Stimulated activated CD8-positive, alpha-beta memory T cell treated with anti-CD3 and anti-CD28 coated beads, Interleukin-7, amount 100 ng/mL, for 1 hour (primary cell): Measurements from ENCODE around the gene HOXB3.

ENCODE experiments used
- DNase-seq, 2 donors: peaks; one replicate each; pipeline ENCODE4 v3.0.0-alpha.2; 2020; ENCODE audit warnings: low read depth in 2 of 2

Gene HOXB3

DNA sequence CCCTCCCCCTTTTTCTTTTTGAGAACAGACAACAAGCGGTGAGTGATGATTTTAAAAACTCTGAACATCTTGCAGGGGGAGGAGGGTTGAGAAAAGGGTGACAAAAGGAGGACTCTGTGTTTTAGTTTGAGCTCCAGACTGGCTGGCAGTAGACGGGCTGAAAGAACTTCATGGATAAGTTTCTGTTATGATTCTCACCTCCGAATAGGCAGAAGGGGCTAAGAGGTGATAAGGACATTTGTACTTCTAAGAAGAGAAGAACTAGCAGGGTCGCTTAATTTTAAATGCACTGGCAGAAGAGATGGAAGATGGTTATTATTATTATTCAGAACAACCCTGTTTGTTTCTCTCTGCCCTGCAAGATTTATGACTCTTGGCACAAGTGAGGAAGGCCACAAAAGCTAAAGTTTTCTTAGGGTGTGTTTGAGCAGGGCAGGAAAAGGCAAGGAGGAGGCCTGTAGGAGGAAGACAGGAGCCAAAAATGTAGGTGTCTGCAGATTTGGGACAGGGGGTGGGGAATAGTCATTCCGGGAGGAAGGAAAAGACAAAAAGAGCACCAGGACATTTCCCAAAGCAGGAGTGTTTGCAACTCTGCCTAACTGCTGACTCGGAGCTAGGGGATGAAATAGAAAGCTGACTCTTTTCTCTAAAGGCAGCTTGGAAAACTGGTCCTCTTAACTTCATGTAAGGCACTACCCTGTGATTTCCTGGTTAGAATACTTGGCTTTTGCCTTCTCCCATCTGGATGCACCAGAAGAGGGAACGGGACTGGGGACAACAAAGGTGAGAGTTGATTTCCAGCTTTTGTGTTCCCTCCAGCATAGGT is 33.3 kb downstream of the HOXB3 start:
- DNase-seq, result no peak

DNA sequence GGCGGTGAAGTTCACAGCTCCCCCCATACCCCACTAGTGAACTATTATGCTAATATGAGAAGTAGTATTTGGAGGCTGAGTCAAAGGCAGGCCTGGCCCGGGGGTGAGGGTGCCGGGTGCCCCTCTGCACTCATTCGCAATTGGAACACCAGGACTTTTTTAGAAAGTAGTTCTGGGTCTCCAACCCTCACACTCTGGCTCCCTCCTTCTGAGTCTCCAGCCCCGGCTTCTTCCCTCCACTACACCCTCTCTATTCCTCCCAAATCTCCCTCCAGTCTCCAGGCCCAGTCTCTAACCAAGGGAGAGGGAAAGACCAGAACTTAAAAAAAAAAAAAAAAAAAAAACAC is 33.8 kb downstream of the HOXB3 start:
- DNase-seq, result no peak

DNA sequence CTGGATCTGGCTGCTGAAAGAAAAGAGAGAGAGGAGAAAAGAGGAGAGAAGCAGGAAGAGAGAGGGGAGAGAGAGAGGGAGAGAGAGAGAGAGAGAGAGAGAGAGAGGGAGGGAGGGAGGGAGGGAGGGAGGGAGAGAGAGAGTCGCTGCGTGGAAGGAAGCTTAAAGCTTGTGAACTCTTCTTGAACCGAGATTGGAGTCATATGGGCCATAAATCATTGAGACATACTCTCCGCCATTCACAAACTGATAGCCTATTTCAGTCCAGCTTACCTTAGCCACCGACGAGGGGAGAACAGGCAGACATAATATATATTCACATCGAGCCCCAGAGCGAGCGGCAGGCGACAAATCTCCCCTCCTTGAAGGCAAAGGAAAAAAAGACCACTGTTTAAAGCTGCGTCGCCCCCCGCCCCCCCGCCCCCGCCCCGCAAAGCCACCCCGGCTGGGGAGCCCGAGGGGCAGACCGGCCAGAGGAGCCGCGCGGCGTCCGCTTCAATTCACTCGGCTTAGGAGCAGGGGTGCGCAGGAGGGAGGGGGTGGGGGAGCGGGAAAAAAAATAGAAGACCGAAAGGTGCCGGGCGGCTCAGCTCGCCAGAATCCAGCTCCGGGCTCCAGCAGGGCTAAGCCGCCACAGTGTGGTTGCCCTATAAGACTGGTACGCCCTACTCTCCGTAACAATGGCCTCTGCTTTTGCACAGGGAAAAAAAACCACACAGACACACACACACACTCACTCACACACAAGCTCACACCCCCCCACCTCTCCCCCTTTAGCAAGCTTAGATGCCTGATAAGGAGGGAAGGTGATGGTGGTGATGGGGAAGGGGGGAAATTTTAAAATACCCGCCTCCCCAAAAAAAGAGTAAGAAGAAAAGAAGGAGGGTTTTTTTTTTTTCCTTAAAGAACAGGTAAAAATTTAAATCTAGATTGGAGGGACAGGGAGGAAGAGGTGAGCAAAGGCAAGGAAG is 34.5 kb downstream of the HOXB3 start:
- no peak for DNase-seq

DNA sequence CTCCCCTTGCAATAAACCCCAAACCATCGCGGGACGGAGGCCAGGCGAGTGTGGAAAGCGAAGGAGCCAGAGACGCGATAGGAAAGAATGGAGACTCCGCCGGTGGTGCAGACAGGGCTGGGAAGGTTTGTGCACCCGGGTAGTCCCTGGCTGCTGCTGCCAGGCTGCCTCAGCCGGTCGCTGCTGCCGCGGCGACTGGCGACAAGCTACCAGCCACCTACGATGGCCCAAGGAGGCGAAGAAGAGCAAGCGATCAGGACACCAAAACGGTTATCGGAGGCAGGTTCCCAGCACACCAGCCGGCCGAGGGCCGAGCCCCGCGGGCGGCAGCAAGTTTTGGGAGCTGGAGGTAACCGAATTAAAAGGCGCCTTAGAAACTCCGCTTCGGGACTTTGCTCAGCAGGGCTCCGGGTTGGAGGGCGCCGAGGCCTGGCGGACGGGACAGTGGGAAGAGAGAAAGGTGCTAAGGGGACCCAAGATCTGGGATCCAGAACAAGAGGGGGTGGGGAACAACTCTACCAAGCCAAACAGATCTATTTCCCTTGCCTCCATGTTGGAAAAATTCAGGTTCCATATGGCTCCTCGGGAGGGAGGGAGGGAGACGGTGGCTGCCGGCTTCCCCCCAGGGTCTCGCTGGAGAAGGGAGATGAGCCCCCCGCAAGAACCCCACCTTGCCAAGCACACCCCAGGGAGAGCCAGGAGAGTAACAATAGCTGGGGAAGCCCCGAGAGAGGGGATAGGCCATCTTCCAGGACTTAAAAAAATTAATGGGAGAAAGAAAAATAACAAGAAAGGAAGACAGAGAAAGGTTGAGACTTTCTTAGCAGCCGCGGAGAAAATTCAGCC is 35.4 kb downstream of the HOXB3 start:
- no peak for DNase-seq

DNA sequence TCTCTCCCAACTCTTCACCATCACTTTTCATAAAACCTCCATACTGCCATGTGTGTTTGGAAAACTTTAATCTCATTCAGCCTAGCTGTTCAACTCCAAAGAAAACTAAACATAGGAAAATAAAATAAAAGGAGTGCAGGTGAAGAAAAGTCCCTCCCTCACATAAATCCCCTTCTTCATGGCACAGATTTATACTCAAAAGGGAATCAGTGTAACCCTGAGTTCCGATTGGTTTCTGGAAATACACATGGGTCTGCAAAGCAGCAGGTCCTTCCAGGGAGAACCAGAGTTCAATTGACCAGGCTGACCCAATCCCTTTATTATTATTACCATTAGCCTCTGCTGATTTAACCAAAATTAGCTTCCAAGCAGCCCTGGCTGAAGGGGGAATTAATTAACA is 36.2 kb downstream of the HOXB3 start:
- no peak for DNase-seq

DNA sequence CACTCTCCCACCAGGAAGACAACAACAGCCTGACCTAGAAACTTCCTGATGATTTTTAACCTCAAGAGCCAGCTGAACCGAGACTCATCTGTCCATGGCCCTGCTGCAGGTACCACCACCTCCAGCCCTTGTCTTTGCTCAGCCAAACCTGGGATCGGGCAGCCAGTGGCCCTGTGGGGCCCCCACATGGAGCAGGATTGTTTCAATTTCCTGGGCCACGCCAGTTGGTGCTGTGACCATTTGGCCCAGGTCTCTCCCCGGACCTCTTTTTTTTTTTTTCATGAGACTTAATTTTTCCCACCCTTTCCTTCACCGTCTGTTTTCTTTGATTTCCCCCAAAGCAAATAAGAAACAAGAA is 36.9 kb downstream of the HOXB3 start:
- DNase-seq, result no peak

DNA sequence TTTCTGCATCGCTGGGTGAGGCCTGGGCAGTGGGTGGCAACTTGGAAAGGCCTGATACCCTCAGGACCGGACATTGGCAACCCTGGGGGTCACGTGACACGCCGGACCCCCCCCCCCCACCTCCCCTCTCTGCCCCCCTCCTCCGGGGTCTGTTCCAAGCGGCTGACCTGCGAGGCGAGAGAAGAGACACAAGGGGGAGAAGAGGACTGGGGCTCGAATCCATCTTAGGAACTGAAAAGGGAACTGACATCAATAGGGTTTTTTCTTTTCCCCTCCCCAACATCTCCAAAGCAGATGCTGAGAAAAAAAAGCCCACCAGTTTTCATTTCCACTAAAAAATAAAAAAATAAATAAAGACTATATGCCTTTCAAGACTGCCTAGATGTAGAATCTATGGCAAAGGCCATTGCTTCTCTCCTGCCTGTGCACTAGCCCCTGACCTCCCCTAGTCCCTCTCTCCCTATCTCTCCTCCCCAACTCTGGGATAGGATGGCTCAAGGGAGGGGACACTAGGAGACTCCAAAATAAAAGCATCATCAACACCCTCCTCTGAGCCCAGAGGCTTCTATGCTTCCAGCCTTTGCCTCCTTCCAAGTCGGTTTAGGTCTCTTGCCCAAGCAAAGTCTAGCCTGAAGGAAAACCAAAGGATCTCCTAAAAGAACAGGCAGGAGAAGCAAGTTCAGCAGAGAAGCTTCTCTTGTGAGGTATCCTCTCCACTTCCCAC is 37.4 kb downstream of the HOXB3 start:
- DNase-seq, result no peak

DNA sequence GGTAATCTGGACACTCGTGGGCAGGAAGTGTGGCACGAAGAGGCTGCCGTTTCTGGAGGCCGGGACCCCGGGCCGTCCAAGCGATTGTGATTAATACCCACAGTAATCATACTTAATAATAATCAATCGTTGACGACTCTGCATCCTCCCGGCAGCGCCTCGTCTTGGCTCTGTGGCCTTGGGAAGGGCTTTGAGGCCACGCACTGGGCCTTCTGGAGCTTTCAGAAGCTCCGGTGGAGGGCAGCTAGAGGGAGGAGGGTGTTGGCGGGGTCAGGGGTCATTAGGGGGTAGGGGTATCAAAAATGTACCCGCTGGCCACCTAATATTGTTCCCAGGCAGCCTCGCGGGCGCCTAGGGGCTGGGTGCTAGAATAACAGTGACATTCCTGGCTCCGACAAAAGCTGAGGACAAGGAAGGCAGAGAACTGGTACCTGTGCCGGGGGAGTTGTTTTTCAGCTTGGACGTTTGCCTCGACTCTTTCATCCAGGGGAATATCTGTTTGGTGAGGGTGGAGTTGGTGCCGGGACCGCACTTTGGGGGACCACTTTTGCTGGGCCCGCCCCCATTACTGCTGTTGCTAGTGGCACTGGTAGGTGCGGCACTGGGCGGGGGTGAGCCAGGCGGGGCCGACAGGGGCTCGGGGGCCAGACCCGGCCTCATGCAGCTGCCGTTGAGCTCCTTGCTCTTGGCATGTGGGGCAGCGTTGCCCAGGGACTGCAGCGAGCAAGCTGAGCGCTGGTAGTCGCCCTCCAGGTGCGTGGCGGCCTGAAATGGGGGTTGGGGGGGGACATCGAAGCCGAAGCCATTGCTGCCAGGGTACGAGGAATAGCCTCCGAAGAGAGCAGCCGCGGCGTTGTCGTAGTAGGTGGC is 38.2 kb downstream of the HOXB3 start:
- DNase-seq, result no peak

DNA sequence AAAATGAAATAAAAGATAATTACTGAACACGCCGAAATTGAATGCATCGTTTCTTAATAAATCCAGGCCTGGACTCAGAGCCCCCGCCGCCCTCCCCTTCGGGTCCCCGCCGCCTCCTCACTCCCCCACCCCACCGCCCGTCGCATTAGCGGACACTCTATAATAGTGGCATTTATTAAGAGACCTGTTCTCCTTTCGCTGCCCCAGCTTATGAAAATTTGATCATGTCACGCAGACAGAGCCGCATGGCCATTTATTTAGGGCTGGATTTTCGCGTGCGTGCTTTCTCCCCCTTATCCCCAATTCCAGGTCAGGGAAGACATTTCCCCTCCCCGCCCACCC is 38.9 kb downstream of the HOXB3 start:
- no peak for DNase-seq

DNA sequence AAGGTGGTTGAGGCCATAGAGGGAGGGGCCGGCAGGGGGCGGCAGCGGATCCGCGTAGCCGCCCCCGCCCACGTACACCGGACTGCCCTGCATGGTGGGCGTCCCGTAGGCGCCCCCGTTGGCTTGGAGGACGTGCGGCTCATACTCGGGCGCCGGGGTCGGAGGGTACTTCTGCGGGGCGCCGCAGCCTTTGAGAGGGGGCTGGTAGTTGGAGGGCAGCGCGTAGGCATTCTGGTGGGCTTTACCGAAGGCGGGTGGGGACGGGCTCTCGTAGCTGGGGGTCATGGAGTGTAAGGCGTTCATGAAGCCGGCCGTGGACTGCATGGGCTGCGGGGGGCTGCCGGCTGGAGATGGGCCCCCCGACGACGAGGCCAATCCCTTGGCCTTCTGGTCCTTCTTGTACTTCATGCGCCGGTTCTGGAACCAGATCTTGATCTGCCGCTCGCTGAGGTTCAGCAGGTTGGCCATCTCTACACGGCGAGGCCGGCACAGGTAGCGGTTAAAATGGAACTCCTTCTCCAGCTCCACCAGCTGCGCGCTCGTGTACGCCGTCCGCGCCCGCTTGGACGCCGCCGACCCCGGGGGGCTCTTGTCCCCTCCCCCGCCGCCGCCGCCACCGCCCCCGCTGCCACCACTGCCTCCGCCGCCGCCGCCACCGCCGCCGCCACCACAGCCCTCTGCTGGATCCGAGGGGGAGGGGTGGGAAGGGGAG is 39.4 kb downstream of the HOXB3 start:
- no peak for DNase-seq

DNA sequence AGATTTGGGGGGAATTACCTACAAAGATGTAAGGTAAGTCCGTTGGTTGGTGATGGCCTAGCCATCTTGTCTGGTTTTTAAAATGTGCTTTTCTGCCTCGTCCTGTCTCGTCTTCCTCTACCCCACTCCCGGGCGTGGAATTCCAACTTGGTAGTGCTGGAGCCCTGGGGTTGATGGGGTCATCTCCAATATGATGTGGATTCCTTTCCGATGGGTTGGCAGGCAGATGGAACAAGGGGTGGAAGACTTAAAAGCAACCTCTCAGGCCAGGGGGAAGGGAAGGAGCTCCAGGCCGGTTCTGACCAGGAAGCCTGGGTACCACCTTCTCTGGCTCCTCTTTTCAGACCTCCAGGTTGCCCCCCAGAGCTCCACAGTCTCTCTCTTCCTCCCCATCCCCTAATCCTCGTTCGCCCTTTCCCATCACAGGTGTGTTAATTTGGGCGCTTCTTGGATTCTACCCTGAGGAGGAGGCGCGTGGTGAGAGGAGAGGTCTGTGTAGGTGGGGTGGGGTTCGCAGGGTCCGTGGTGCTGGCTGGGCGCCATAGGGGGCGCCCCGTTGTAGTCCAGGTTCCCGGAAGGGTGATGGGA is 40.0 kb downstream of the HOXB3 start:
- no peak for DNase-seq

DNA sequence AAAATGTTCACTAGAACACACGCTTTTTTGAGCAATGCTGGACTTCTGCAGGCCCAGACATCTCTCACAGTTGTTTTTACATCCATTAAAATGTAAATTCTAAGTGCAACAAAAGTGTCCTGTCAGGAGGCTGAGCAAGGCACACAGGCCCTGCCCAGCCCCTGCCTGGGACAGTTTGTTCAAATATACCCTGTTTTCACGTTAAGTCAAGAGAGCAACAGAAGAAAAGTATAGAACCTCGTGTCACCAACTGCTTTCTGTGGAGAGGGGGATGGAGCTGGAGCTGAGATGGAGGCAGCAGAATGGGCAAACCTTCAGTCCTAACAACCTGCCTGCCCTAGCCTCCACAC is 40.8 kb downstream of the HOXB3 start:
- no peak for DNase-seq

DNA sequence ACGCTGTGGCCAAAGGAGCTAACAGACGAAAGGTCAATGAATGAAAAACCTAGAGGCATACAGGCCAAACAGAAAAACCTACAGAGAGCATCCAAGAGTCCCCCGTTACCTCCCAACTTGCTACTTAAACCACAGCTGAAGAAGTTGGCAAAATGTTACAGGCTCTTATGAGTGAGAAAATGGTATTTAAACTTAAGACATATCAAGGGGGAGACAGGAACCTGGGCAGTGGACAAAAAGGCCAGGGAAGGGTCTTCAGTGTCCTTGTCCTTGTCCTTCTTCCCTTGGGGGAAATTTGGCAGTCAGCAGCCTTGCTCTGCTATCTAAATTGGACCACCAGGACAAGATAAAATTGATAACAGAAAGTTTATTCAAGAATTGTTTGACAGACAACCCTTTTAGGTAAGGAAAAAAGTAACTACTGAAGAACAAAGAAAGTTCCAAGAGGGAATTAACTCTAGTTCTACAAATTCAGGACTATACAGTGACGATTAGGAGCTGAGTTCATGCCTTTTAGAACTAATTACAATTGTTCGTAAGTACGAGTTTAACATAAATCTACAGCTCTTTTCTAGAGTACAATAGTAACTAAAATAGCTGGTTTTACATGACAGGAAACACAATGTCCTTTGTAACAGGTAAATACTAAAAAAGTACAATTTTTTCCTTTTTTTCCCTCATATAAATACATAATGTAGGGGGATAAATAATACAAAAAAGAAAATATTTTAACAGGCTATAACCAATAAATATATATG is 41.3 kb downstream of the HOXB3 start:
- no peak for DNase-seq

DNA sequence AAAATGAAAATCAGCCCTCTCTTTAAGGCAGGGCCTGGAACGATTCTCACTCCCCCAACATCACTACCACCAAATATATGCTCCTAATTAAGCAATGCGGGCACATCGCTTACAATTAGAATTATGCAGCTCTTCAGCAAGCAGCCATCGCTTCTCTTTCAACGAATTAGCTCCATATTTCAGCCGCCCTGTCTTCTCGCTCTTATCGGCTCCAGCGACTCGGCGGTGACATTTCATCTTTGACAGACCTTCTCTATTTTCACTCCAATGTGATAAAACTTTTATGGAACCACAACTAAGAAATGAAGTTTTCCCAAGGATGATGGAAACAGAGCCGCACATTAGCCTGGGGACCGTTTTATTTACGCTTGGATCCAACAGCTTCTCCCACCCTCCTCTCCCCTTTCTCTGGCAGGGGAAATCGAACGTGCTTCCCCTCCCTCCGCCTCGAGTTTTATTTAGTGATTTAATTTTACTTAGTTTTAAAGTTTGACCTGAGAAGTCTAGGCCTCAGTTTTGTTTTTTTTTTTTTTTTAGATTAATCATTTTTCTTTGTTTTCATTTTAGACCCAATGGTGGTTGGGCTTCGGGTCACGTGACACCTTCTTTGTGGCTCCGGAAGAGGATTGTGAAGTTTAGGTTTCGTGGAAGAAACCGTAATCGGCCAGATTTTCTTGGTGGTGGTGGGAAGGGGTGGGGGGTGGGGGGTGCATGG is 42.1 kb downstream of the HOXB3 start:
- DNase-seq, result no peak

DNA sequence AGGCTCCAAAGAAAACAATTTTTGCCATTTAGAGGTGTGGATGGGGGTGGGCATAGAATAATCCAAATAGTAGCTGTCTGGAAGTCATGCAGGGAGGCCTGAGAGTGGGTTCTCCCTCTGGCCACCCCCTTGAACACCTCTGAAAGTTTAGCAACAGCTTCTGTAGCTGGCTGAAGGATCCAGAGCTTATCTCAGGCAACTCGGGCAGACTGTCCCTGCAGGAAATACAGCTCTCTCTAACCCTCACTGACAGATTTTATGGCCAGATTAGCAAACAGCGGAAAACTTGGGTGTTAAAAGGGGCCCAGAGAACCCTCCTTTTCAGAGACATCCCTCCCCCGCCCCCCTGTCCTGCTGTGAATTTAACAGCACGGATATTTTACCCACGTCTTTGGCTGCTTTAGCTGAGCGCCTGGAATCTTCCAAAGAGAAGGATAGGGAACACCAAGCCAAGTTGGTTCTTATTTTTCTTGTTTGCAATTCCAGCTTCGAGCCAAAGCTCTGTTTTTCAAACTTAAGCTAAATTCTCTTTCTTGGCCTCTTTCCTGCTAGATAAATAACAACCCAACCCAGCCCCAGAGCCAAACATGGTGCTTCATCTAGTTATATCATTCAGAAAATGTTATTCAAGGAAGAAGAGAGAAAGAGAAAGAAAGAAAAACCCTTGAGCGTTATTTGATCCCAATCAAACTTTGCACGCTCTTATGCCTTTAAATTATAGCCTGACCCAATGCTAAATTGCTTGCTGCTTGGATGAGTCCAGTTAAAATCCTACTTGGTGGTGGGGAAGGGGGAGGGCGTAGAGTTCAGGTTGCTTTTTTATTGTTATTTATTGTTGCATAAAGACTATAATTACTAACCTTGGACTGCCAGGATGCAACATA is 42.9 kb downstream of the HOXB3 start:
- DNase-seq, result no peak

DNA sequence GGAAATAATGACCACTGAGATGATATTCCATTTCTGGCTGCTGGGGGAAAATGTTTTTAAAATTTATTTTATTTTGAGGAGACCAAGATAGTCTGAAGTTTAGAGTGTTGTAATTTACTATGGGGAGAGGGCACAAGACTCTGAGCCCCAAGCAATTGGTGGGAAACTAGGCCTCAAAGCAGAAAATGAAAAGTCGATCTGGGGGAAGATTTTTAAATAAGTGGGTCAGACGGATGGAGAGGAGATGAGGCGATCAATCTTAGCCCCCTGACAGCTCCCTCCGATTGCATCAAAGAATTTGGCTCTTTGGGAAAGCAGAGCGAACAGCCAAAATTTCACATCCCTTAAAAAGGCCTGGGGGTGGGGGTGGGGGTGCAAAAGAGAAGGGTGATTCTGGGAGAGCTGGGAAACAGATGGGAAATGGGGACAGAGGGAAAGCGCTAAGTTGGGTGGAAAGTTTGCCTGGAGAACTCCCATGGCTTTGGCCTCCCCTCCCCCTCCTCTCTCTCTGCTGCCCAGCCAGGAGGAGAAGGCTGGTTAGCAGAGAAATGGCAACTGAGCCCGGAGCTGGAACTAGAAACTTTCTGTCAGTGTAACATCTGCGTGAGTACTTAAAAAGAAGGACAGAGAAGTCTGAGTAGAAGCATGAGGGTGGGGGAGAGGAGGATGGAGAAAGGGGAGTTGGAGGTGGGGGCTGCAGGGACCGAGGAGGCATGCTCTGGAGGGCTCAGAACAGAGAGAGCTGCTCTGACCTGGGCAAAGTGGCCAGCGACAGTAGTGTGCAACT is 43.7 kb downstream of the HOXB3 start:
- no peak for DNase-seq
